Right ventricle myocardium superior (tissue), 1 donor: ENCODE results near the gene EVPL. TPM values are rescaled to one million over a fixed set of nuclear protein-coding genes. Genes with fewer than 3 reads are reported as not detected.

ENCODE experiments used
- ATAC-seq: fragments of 200-7000 bp; cut with Tn5 transposase; one replicate; pipeline ENCODE4 v1.9.1; 2020; ENCODE audit warnings: mild to moderate bottlenecking; ENCODE audit not compliant: poor library complexity
- DNase-seq: peaks from one replicate; pipeline ENCODE4 v3.0.0-alpha.2; 2020
- intact Hi-C: fragments of 100-400 bp; cut with DNase I; formaldehyde crosslinking; loops from one replicate; pipeline ENCODE4 v1.11.2; 2022
- total RNA-seq: library from RNA; stranded (reverse); fragmentation: NEBNext Ultra II Directional; extraction: Animal tissue kit (Norgen Biotek cat#: 25700); gene quantifications from one replicate; pipeline ENCODE4 v1.2.1, GENCODE V29; 2021
- donor health status: DM: no; HTN: yes; CAD: no; lungs with severe emphysema.

EVPL gene
- total RNA-seq, 1 donor from 2014 or later: 0.08 TPM

DNA sequence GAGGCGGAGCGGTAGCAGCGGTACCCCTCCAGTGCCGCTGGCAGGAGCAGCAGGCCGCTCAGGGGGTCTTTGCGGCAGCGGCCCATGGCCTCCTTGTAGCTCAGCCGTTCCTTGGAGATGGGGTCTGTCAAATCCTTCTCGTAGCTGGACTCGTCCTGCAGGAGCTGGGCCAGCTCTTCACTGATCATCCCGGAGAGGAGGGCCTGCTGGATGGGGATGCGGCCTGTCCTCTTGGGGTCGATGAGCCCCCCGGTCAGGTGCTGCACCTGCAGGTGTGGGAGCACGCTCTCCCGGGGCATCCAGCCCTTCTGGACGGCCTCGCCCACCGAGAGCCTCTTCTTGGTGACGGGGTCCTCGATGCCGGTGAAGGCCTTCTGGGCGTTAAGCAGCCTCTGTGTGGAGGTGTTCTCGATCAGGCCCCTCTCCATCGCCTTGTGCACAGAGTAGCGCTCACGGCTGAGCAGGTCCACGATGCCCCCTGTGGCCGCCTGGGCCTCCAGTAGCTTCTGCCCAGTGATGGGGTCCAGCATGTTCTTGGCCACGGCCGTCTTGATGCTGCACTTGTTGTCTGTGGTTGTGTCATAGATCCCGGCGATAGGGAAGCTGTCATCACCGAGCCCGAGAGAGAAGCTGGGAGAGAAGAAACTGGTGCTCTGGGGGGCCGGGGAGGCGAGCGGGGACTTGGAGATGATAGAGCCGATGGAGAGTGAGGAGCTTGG is 19.8 kb downstream of the EVPL start:
- intact Hi-C loops: no loop called here
- peak; percentile 24 for DNase-seq
- no peak for ATAC-seq

GRCh38 chr17:76005263-76006149 is 21.6 kb downstream of the EVPL start:
- ATAC-seq (peak; percentile 80), DNase-seq (peak; percentile 63)
- intact Hi-C loops: loop anchor here (1.0 kb wide), 1 partner anchor 100 kb away; no protein-coding TSS in a partner anchor

GRCh38 chr17:76004750-76005262 is 22.3 kb downstream of the EVPL start:
- ATAC-seq: no peak
- peak; percentile 11 for DNase-seq
- intact Hi-C loops: loop anchor here (1.0 kb wide), 1 partner anchor 100 kb away; no protein-coding TSS in a partner anchor

GRCh38 chr17:76003915-76004314 is 23.2 kb downstream of the EVPL start:
- ATAC-seq (no peak), DNase-seq (peak; percentile 48)
- intact Hi-C loops: no loop called here

- ATAC-seq: no peak
- intact Hi-C loops: no loop called here
- peak; percentile 27 for DNase-seq
These were observed 25.0 kb downstream of the EVPL start for GRCh38 chr17:76002100-76002499.

GRCh38 chr17:76000755-76001521 is 26.2 kb downstream of the EVPL start, which contains the start of gene CDK3:
CDK3 (plus strand) TSS chr17:76000855; CDS start chr17:76001426, 571 bp downstream.
- peak; percentile 33 for DNase-seq
- intact Hi-C loops: no loop called here
- ATAC-seq: no peak

DNA sequence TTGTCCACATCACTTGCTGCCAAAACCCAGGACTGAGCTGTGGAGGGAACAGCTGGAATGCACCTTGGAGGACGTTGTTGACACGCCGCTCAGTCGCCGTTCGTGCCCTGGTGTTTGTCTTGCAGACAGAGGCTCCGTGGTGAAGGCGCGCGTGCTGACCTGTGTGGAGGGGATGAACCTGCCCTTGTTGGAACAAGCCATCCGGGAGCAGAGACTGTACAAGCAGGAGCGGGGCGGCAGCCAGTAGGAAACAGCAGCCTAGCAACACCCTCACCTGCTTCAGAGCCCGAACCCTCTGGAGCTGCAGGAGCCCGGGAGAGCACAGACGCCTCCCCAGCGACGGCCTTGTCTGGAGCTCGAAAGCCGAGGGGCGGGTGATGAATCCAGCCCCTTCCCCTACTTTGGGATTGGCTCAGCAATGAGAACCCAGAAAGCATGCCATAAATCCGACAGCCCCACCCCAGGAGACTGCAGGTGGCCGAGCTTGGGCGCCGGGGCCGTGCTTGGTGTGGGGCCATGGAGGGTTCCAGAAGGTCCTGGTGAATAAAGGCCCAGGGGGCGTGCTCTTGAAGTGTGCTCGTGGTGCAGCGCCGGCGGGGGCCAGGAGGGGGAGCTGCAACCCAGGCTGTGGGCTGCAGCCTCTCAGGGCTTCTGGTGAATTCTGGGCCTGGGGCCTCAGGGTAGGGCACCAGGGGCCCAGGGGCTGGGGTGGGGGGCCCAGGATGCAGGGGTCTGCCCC is 26.9 kb downstream of the EVPL start:
- peak; percentile 59 for DNase-seq
- peak; percentile 41 for ATAC-seq
- intact Hi-C loops: no loop called here

GRCh38 chr17:75998327-75998795 is 28.7 kb downstream of the EVPL start:
- intact Hi-C loops: no loop called here
- ATAC-seq (no peak), DNase-seq (no peak)

GRCh38 chr17:75996665-75997590 is 30.2 kb downstream of the EVPL start:
- ATAC-seq: peak; percentile 53
- peak; percentile 60 for DNase-seq
- intact Hi-C loops: no loop called here

DNA sequence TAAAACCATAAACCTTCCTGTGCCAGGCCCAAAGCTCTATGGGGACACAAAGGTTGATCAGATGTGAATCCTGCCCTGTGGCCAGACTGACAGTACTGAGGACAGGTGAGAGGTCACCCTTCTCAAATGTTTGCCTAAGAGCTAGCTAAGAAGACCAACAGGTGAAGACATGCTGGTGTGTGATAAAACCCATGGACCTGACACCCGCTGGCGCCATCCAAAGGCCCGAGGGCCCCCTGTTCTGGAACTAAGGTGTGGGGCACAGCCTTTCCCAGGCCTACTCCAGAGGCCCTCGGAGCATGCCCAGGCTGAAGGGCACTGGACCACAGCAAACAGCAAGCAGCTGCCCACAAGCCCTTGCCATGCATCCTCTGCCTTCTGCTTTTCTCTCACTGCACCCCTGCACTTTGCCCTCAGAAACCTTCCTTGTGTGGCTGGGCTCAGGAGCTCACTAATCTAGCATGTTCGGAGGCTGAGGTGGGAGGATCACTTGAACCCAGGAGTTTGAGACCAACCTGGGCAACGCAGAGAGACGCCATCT is 31.7 kb downstream of the EVPL start:
- ATAC-seq: no peak
- intact Hi-C loops: no loop called here

GRCh38 chr17:75994802-75995370 is 32.2 kb downstream of the EVPL start:
- intact Hi-C loops: no loop called here
- no peak for ATAC-seq
- no peak for DNase-seq

More for the DNA sequence above, 31.7 kb downstream of the EVPL start:
- peak; percentile 4 for DNase-seq

- peak; percentile 2 for DNase-seq
- ATAC-seq: no peak
- intact Hi-C loops: no loop called here
These were observed 35.7 kb downstream of the EVPL start for GRCh38 chr17:75991396-75991795.

GRCh38 chr17:75987041-75987440 is 40.1 kb downstream of the EVPL start:
- intact Hi-C loops: no loop called here
- DNase-seq (no peak), ATAC-seq (no peak)

GRCh38 chr17:75985986-75986385 is 41.1 kb downstream of the EVPL start:
- intact Hi-C loops: no loop called here
- DNase-seq (peak; percentile 1), ATAC-seq (no peak)

DNA sequence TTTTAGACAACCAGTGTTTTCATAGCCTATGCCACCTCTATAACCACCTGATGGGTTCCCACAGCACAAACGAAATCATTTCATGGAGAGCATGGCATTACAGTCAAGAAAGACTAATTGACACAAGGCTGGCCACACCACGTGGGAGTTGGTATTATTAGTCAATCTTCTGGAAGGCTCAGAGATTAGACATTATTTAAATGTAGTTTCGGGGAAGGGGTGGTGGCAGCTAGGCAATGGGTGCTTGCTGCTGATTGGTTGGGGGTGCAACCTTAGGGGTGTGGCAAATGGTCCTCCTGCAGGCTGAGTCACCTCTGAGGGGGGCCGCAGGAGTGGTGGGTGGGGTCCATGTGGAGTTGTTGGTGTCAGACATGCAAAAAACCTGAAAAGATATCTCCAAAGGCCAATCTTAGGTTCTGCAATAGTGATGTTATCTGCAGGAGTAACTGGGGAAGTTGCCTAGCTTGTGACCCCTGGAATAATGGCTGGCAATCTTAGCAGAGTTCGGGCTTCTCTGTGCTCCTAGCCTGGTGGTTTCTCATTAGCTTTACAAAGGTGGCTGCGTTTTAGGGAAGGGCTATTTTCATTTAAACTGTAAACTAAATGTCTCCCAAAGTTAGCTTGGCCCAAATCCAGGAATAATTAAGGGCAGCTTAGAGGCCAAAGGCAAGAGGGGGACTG is 43.5 kb downstream of the EVPL start:
- intact Hi-C loops: no loop called here
- DNase-seq (no peak), ATAC-seq (no peak)
